Ishikawa (cell line): Measurements from ENCODE around the gene C16orf92.

ENCODE experiments used
- CEBPB ChIP-seq: IDR thresholded peaks from 2 replicates; pipeline ENCODE4 v1.6.1; 2012
- CREB1 ChIP-seq: IDR thresholded peaks from 2 replicates; pipeline ENCODE4 v1.6.1; 2012; ENCODE audit warnings: low read depth
- EGR1 ChIP-seq: IDR thresholded peaks from 2 replicates; pipeline ENCODE4 v1.6.1; 2012
- EP300 ChIP-seq: IDR thresholded peaks from 2 replicates; pipeline ENCODE4 v1.6.1; 2012; ENCODE audit warnings: borderline replicate concordance
- FOXM1 ChIP-seq: IDR thresholded peaks from 2 replicates; pipeline ENCODE4 v1.6.1; 2012; ENCODE audit warnings: low read depth, borderline replicate concordance
- MAX ChIP-seq: IDR thresholded peaks from 2 replicates; pipeline ENCODE4 v1.6.1; 2012
- NFIC ChIP-seq: IDR thresholded peaks from 2 replicates; pipeline ENCODE4 v1.6.1; 2012
- RAD21 ChIP-seq: IDR thresholded peaks from 2 replicates; pipeline ENCODE4 v1.6.1; 2012; ENCODE audit warnings: low read depth
- REST ChIP-seq: IDR thresholded peaks from 2 replicates; pipeline ENCODE4 v1.6.1; 2012; ENCODE audit warnings: low read depth, mild to moderate bottlenecking
- TAF1 ChIP-seq: IDR thresholded peaks from 2 replicates; pipeline ENCODE4 v1.6.1; 2012; ENCODE audit warnings: low read depth, mild to moderate bottlenecking
- TCF12 ChIP-seq: IDR thresholded peaks from 2 replicates; pipeline ENCODE4 v1.6.1; 2012; ENCODE audit warnings: low read depth
- TEAD4 ChIP-seq: IDR thresholded peaks from 2 replicates; pipeline ENCODE4 v1.6.1; 2012
- USF1 ChIP-seq: IDR thresholded peaks from 2 replicates; pipeline ENCODE4 v1.6.1; 2012
- YY1 ChIP-seq: IDR thresholded peaks from 2 replicates; pipeline ENCODE4 v1.6.1; 2012; ENCODE audit warnings: low read depth
- ZBTB7A ChIP-seq: IDR thresholded peaks from 2 replicates; pipeline ENCODE4 v1.6.1; 2012; ENCODE audit warnings: low read depth

Gene C16orf92

GRCh38 chr16:29992344-29992967 lies 30.5 kb upstream of the C16orf92 start:
- no peak for TF ChIP-seq TAF1
- no peak for TF ChIP-seq NFIC
- TF ChIP-seq RAD21: no peak
- no peak for TF ChIP-seq EP300
- no peak for TF ChIP-seq FOXM1
- TF ChIP-seq TEAD4: no peak
- no peak for TF ChIP-seq EGR1
- TF ChIP-seq REST: no peak
- TF ChIP-seq CEBPB: no peak
- TF ChIP-seq CREB1: no peak
- TF ChIP-seq YY1: no peak

GRCh38 chr16:29993191-29993902 lies 29.7 kb upstream of the C16orf92 start:
- TF ChIP-seq CEBPB (no peak), NFIC (no peak), YY1 (no peak), CREB1 (no peak), EP300 (no peak), FOXM1 (no peak), REST (no peak), TAF1 (no peak), ZBTB7A (no peak), MAX (no peak), EGR1 (no peak), USF1 (no peak), TEAD4 (no peak)

- no peak for TF ChIP-seq CREB1
- no peak for TF ChIP-seq NFIC
- TF ChIP-seq RAD21: no peak
- no peak for TF ChIP-seq EP300
- TF ChIP-seq FOXM1: no peak
- TF ChIP-seq YY1: no peak
- no peak for TF ChIP-seq EGR1
- TF ChIP-seq TCF12: no peak
- TF ChIP-seq ZBTB7A: no peak
- no peak for TF ChIP-seq TAF1
Measured at GRCh38 chr16:29993903-29994599, 28.9 kb upstream of the C16orf92 start.

- TF ChIP-seq CREB1 (no peak), TCF12 (no peak), FOXM1 (no peak), NFIC (no peak), CEBPB (no peak), MAX (no peak), EP300 (no peak)
Measured at GRCh38 chr16:29994600-29995323, 28.2 kb upstream of the C16orf92 start.

- peak; percentile 18; the same call in 1 of the 2 replicates for TF ChIP-seq EP300
- peak; percentile 47; the same call in 1 of the 2 replicates for TF ChIP-seq TCF12
- TF ChIP-seq REST: no peak; the same call in 1 of the 2 replicates
- no peak for TF ChIP-seq FOXM1
- TF ChIP-seq EGR1: peak; percentile 9; the same call in 1 of the 2 replicates
- peak; percentile 98 for TF ChIP-seq MAX
- no peak for TF ChIP-seq CEBPB
- no peak for TF ChIP-seq CREB1
- no peak; the same call in 1 of the 2 replicates for TF ChIP-seq ZBTB7A
- no peak; the same call in none of the 2 replicates for TF ChIP-seq NFIC
- TF ChIP-seq TAF1: no peak
- TF ChIP-seq YY1: peak; percentile 84
- no peak for TF ChIP-seq TEAD4
- no peak for TF ChIP-seq USF1
- TF ChIP-seq RAD21: no peak
Measured at GRCh38 chr16:29995324-29995910, 27.6 kb upstream of the C16orf92 start, which contains the start of gene HIRIP3. Gene HIRIP3, minus strand, starts transcription at chr16:29995617. Its CDS starts 12 bp downstream, at chr16:29995605.
